Subcutaneous adipose tissue (tissue), 4 donors: ENCODE data around the gene KCNIP4. TPM values are rescaled to one million over a fixed set of nuclear protein-coding genes. Genes with fewer than 3 reads are reported as not detected.

Source experiments
- CTCF ChIP-seq: fragments of 450-650 bp; IDR thresholded peaks from one replicate; pipeline ENCODE4 v1.5.1; 2016; ENCODE audit warnings: low read depth, mild to moderate bottlenecking, control low read depth, antibody characterized with exemption, moderate library complexity
- total RNA-seq, 4 donors: library from RNA; depleted of rRNA; stranded (reverse); fragments of >200 nt; gene quantifications; one replicate each; pipeline ENCODE4 v1.1.0, GENCODE V29; 2016

Gene KCNIP4
- total RNA-seq, 4 donors from 2014 or later, result 0.34 TPM; not detected in 3

DNA sequence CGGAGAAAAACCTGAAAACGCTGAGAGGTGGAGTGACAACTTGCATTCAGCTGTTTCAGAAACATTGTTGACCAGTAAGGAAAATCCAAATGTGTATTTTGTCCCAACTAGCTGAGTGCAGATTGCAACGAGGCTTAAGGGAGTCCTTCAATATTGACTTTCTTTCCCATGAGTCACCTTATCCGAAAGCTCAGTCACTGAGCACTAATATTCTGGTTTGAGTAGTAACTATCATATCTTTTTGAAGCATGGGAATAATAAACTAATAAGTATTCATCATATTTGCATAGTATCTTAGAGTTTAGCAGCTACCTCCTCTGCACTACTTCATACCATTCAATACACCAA is 644.1 kb downstream of the KCNIP4 start:
- TF ChIP-seq CTCF, result no peak

- TF ChIP-seq CTCF, result no peak
Observed at GRCh38 chr4:21290562-21290961, 658.0 kb downstream of the KCNIP4 start.

- TF ChIP-seq CTCF, result no peak
Observed at GRCh38 chr4:21276046-21276445, 672.5 kb downstream of the KCNIP4 start.

- no peak for TF ChIP-seq CTCF
Observed at GRCh38 chr4:21271439-21272052, 677.0 kb downstream of the KCNIP4 start.

DNA sequence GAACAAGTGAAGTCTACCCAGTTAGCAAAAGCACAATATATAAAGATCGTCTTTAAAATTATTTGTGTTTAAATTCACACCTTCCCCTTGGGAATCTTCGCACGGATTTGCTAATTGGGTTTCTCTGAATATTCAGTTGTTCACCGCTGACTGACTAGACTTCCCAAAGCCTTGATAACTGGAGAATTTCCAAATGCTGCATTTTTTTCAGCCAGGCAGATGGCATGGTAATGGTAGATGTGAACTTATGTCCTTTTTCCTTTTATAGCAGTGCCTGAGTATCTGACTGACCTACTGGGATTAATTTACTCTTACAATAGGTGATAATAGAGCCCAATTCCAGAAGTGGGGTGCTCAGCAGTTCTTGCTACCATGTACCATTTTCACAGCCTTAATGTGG is 700.2 kb downstream of the KCNIP4 start:
- TF ChIP-seq CTCF, result no peak

DNA sequence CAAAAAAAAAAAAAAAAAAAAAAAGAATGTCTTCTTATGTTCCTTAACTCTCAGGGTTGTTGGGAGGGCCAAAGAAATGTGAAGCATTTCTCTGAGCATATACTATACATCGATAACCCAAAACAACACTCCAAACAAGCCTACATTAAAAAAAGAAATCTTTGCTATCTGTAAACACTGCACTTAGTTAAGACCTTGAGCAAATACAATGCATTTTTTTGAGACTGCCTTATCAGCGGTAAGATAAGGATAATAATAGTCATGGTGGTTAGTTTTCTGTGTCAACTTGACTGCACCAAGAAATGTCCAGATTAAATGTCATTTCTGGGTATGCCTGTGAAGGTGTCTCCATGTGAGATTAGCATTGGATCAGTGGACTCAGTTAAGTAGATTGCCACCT is 706.4 kb downstream of the KCNIP4 start:
- TF ChIP-seq CTCF, result no peak

DNA sequence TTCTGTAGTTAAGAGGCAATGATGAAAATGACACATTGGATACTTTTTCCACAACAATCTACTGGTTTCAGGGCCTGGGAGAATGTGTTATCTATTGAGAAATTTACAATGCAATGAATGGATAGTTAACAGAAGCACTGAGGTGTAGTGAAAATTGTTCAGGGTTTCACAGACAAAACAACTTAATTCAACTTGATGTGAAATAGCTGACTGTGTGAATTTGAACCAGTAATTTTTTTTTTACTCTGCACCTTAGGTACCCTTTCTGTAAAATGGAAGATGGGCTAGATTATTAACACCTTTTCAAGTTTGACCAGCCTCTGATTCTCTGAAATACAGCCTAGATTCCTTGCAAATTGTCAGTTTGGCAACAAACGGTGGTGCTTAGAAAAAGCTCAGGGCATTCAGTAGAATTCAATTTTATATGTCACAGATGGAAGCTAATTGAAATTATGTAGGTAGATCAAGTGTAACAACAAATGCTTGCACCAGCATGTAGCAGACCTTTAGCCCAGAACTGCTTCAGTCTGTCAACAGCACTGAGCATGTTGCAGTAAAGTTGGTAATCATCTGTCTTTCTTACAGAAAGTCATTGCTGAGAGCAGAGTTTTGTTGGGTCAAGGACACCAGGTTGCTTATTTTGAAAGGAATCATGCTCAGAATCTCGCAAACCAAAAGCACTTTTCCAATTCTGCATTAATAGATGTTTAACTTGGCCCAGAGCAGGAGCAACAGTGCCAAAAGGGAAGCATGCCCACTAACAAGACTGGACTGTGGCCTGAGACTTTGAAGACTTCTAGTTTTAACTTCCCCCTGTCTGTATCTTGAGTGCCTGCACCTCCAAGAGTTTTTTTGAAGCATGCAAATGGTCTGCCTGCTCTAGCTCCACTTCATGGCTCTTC is 721.7 kb downstream of the KCNIP4 start:
- no peak for TF ChIP-seq CTCF
